ENCODE results near the gene PGM5.

Gene PGM5

DNA sequence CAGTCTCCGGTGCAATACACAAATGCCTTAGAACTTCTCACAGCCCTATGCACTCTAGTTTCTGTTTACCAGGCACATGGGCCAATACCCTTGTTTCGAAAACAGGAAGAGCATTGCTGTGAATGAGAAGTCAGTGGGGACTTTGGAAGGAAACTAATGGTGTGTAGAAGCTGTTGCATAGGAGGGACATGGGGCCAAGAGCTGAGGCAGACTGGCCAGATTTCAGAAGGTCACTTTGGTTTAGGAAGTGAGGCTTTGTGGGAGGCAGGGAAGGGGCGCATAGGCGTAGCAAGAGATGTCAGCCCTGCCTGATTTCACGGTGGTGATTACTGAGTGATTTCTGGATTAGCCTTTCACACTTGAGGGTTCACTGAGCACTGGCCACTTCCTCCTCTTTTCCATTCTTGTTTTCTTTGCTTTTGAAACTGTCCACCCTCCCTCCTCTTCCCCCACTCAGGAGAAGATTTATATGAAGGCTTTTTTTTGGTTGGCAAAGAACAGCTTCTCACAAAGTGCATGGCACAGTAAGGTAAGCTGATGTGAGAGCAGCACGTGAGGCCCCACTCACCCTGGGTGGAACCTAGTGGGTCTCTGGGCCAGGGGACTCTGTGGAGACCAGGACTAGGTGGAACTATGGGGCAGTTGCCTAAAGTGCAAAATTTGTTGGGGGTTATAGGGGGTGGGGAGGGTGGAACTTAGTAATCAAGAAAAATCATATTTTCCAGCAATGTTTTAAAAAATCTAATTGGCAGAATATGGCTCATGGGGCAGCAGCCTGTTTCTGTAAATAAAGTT lies 190.4 kb downstream of the PGM5 start:
- Histone ChIP-seq H3K4me1 (ENCODE audit: control insufficient read depth in 2 of 2, insufficient read depth in 1 of 2, low read depth in 1 of 2, low read length in 2 of 2) (no peaks in the 10 kb centered on the region), H2BK120ac (ENCODE audit: low read depth, low read length) (no peak overlapping the region), H3K9ac (ENCODE audit: low read depth, low read length, poor library complexity) (no peak overlapping the region), H3K18ac (ENCODE audit: low read length) (no peak overlapping the region), H4K91ac (ENCODE audit: low read depth, low read length, poor library complexity) (no peak overlapping the region), H3K27ac (replicated peaks; ENCODE audit: low read length) (no peak overlapping the region), H2AK5ac (ENCODE audit: low read depth, low read length) (no peak overlapping the region), H3K4me3 (ENCODE audit: low read length in 2 of 2) (no peak overlapping the region), H2BK15ac (ENCODE audit: low read length) (no peak overlapping the region), H3K9me3 (replicated peaks in 1 of 2; ENCODE audit: control insufficient read depth in 2 of 2, insufficient read depth in 1 of 2, low read depth in 1 of 2, low read length in 2 of 2) (no peaks in the 10 kb centered on the region), H4K8ac (ENCODE audit: low read depth, low read length) (peak overlapping the region; percentile 68), H3K79me1 (ENCODE audit: low read depth, low read length) (no peaks in the 10 kb centered on the region), H3K4me2 (ENCODE audit: insufficient read depth, low read length, poor library complexity, severe bottlenecking) (no peak overlapping the region), H3K36me3 (replicated peaks in 1 of 2; ENCODE audit: control insufficient read depth in 2 of 2, insufficient read depth in 2 of 2, low read length in 2 of 2) (no peaks in the 10 kb centered on the region), H3K27me3 (ENCODE audit: control insufficient read depth in 3 of 3, insufficient read depth in 3 of 3, low read depth in 1 of 3, low read length in 3 of 3) (peaks cover 0 to 16% (median 0%) of the 10 kb centered on the region in 3 experiments), H3K4ac (ENCODE audit: low read length) (no peak overlapping the region), H2AFZ (ENCODE audit: low read length) (peak overlapping the region; percentile 24), H2BK12ac (ENCODE audit: low read length) (no peak overlapping the region), H2BK5ac (ENCODE audit: low read length) (no peak overlapping the region), H3K23ac (ENCODE audit: low read depth, low read length, poor library complexity) (no peak overlapping the region), H3K14ac (ENCODE audit: low read length) (no peak overlapping the region)
- no CpG with 5 or more reads among the region's 6 CpGs for WGBS, 2 donors (ENCODE audit: extremely low coverage in 2 of 2, insufficient read length in 2 of 2, insufficient replicate concordance in 1 of 2)
- no peak for DNase-seq (ENCODE audit: low spot score)

DNA sequence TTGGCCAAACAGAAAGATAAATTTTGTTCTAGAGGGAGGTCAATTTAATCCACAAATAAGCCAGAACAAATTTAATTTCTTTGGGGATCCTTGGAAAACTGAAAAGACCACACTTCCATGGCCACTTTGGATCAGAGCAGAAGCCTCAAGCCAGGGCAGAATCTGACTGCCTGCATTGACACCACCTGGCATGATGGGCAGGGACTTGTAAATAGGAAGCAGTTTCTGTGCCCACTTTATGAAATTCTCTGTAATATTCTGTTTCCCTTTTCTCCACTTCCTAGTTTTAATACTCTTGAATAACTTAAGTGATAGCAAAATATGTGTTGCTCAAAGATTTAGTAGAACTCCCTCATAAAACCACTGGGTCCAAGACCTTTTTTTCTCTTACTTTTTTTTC lies 191.0 kb downstream of the PGM5 start:
- Histone ChIP-seq H2AK5ac (ENCODE audit: low read depth, low read length) (no peak overlapping the region), H3K18ac (ENCODE audit: low read length) (no peak overlapping the region), H3K27ac (replicated peaks; ENCODE audit: low read length) (no peak overlapping the region), H3K23ac (ENCODE audit: low read depth, low read length, poor library complexity) (no peak overlapping the region), H3K4me2 (ENCODE audit: insufficient read depth, low read length, poor library complexity, severe bottlenecking) (no peak overlapping the region), H4K8ac (ENCODE audit: low read depth, low read length) (no peak overlapping the region), H3K9me3 (replicated peaks in 1 of 2; ENCODE audit: control insufficient read depth in 2 of 2, insufficient read depth in 1 of 2, low read depth in 1 of 2, low read length in 2 of 2) (no peaks in the 10 kb centered on the region), H3K9ac (ENCODE audit: low read depth, low read length, poor library complexity) (no peak overlapping the region), H2BK12ac (ENCODE audit: low read length) (no peak overlapping the region), H3K36me3 (replicated peaks in 1 of 2; ENCODE audit: control insufficient read depth in 2 of 2, insufficient read depth in 2 of 2, low read length in 2 of 2) (no peaks in the 10 kb centered on the region), H3K4me1 (ENCODE audit: control insufficient read depth in 2 of 2, insufficient read depth in 1 of 2, low read depth in 1 of 2, low read length in 2 of 2) (no peaks in the 10 kb centered on the region), H3K79me1 (ENCODE audit: low read depth, low read length) (no peaks in the 10 kb centered on the region), H2BK5ac (ENCODE audit: low read length) (no peak overlapping the region), H3K4ac (ENCODE audit: low read length) (no peak overlapping the region), H4K91ac (ENCODE audit: low read depth, low read length, poor library complexity) (no peak overlapping the region), H3K27me3 (ENCODE audit: control insufficient read depth in 3 of 3, insufficient read depth in 3 of 3, low read depth in 1 of 3, low read length in 3 of 3) (peaks cover 0 to 9% (median 0%) of the 10 kb centered on the region in 3 experiments), H3K14ac (ENCODE audit: low read length) (no peak overlapping the region), H2AFZ (ENCODE audit: low read length) (no peak overlapping the region), H2BK15ac (ENCODE audit: low read length) (no peak overlapping the region), H2BK120ac (ENCODE audit: low read depth, low read length) (no peak overlapping the region), H3K4me3 (ENCODE audit: low read length in 2 of 2) (no peak overlapping the region)
- no peak for DNase-seq (ENCODE audit: low spot score)

DNA sequence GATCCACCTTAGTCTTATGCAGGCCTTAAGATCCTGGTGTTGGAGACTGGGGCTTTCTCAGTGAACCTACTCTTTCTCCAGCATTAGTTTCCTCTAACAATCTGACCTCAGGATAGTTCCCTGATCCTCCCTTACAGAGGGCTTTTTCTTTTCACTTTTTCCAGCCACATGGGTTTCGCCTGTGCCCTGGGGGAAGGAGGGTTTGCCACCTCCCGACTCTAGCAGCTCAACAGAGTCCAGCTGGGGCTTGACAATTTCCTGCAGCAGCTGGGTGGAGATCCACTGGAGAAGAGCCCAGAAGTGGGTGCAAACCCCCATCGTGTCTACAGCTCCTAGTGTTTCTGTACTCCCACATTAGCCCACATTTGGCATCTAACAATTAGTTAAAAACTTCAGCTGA lies 191.8 kb downstream of the PGM5 start:
- Histone ChIP-seq H4K8ac (ENCODE audit: low read depth, low read length) (no peak overlapping the region), H3K18ac (ENCODE audit: low read length) (no peak overlapping the region), H3K4me2 (ENCODE audit: insufficient read depth, low read length, poor library complexity, severe bottlenecking) (no peak overlapping the region), H3K27me3 (ENCODE audit: control insufficient read depth in 3 of 3, insufficient read depth in 3 of 3, low read depth in 1 of 3, low read length in 3 of 3) (peaks cover 0 to 7% (median 0%) of the 10 kb centered on the region in 3 experiments), H2BK12ac (ENCODE audit: low read length) (no peak overlapping the region), H3K36me3 (replicated peaks in 1 of 2; ENCODE audit: control insufficient read depth in 2 of 2, insufficient read depth in 2 of 2, low read length in 2 of 2) (no peaks in the 10 kb centered on the region), H3K4me1 (ENCODE audit: control insufficient read depth in 2 of 2, insufficient read depth in 1 of 2, low read depth in 1 of 2, low read length in 2 of 2) (peaks cover 0 to 3% of the 10 kb centered on the region in 2 donors), H3K23ac (ENCODE audit: low read depth, low read length, poor library complexity) (no peak overlapping the region), H3K4me3 (ENCODE audit: low read length in 2 of 2) (no peak overlapping the region), H3K27ac (replicated peaks; ENCODE audit: low read length) (no peak overlapping the region), H2BK5ac (ENCODE audit: low read length) (no peak overlapping the region), H3K9me3 (replicated peaks in 1 of 2; ENCODE audit: control insufficient read depth in 2 of 2, insufficient read depth in 1 of 2, low read depth in 1 of 2, low read length in 2 of 2) (no peaks in the 10 kb centered on the region), H2BK15ac (ENCODE audit: low read length) (no peak overlapping the region), H3K4ac (ENCODE audit: low read length) (no peak overlapping the region), H3K79me1 (ENCODE audit: low read depth, low read length) (no peaks in the 10 kb centered on the region), H2AK5ac (ENCODE audit: low read depth, low read length) (no peak overlapping the region), H4K91ac (ENCODE audit: low read depth, low read length, poor library complexity) (no peak overlapping the region), H2BK120ac (ENCODE audit: low read depth, low read length) (no peak overlapping the region), H2AFZ (ENCODE audit: low read length) (no peak overlapping the region), H3K14ac (ENCODE audit: low read length) (no peak overlapping the region), H3K9ac (ENCODE audit: low read depth, low read length, poor library complexity) (no peak overlapping the region)
- WGBS, 2 donors (ENCODE audit: extremely low coverage in 2 of 2, insufficient read length in 2 of 2, insufficient replicate concordance in 1 of 2) = no CpG with 5 or more reads among the region's 3 CpGs
- DNase-seq (ENCODE audit: low spot score) = no peak

DNA sequence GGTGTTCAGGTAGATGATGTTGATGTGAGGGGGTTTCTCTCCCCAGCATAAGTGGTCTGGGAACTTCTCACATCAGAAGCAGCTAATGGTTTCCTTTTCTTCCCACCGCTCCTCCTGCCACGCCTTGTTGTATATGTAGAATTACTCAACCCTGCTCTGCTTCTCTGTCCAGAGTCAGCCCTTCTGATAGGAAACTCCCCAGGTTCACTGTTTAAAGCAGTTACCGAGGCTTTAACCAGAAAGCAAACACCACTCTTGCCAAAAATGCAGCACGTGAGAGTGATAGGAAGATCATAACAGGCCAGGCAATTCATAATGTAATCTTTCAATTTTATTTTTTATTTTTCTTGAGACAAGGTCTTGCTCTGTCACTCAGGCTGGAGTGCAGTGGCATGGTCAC lies 194.8 kb downstream of the PGM5 start:
- H2BK5ac ChIP-seq (ENCODE audit: low read length) = no peak overlapping the region
- H3K9me3 ChIP-seq (replicated peaks in 1 of 2; ENCODE audit: control insufficient read depth in 2 of 2, insufficient read depth in 1 of 2, low read depth in 1 of 2, low read length in 2 of 2) = no peaks in the 10 kb centered on the region
- no peak overlapping the region for H2AFZ ChIP-seq (ENCODE audit: low read length)
- no peak overlapping the region for H2BK15ac ChIP-seq (ENCODE audit: low read length)
- H2BK120ac ChIP-seq (ENCODE audit: low read depth, low read length) = no peak overlapping the region
- H2BK12ac ChIP-seq (ENCODE audit: low read length) = no peak overlapping the region
- no peaks in the 10 kb centered on the region for H3K79me1 ChIP-seq (ENCODE audit: low read depth, low read length)
- no peak overlapping the region for H3K4me2 ChIP-seq (ENCODE audit: insufficient read depth, low read length, poor library complexity, severe bottlenecking)
- no peak overlapping the region for H4K8ac ChIP-seq (ENCODE audit: low read depth, low read length)
- H2AK5ac ChIP-seq (ENCODE audit: low read depth, low read length) = no peak overlapping the region
- no peak overlapping the region for H3K4ac ChIP-seq (ENCODE audit: low read length)
- H3K27me3 ChIP-seq (ENCODE audit: control insufficient read depth in 3 of 3, insufficient read depth in 3 of 3, low read depth in 1 of 3, low read length in 3 of 3) = peaks cover 0 to 6% (median 0%) of the 10 kb centered on the region in 3 experiments
- no peak overlapping the region for H3K4me3 ChIP-seq (ENCODE audit: low read length in 2 of 2)
- H3K9ac ChIP-seq (ENCODE audit: low read depth, low read length, poor library complexity) = no peak overlapping the region
- peaks cover 12 to 22% of the 10 kb centered on the region in 2 donors for H3K4me1 ChIP-seq (ENCODE audit: control insufficient read depth in 2 of 2, insufficient read depth in 1 of 2, low read depth in 1 of 2, low read length in 2 of 2)
- no peak overlapping the region for H3K14ac ChIP-seq (ENCODE audit: low read length)
- DNase-seq (ENCODE audit: low spot score) = no peak
- no peak overlapping the region for H3K23ac ChIP-seq (ENCODE audit: low read depth, low read length, poor library complexity)
- no peak overlapping the region for H3K27ac ChIP-seq (replicated peaks; ENCODE audit: low read length)
- no CpG with 5 or more reads among the region's 4 CpGs for WGBS, 2 donors (ENCODE audit: extremely low coverage in 2 of 2, insufficient read length in 2 of 2, insufficient replicate concordance in 1 of 2)
- H4K91ac ChIP-seq (ENCODE audit: low read depth, low read length, poor library complexity) = no peak overlapping the region
- H3K36me3 ChIP-seq (replicated peaks in 1 of 2; ENCODE audit: control insufficient read depth in 2 of 2, insufficient read depth in 2 of 2, low read length in 2 of 2) = no peaks in the 10 kb centered on the region
- no peak overlapping the region for H3K18ac ChIP-seq (ENCODE audit: low read length)

Data from neuronal stem cell (in vitro differentiated cells).